ENCODE data around the gene LMF1. TPM values are rescaled to one million over a fixed set of nuclear protein-coding genes. Genes with fewer than 3 reads are reported as not detected.

Gene LMF1
- total RNA-seq, 4 donors from 2014 or later, result 21.8 to 47.9 (median 36.0) TPM

DNA sequence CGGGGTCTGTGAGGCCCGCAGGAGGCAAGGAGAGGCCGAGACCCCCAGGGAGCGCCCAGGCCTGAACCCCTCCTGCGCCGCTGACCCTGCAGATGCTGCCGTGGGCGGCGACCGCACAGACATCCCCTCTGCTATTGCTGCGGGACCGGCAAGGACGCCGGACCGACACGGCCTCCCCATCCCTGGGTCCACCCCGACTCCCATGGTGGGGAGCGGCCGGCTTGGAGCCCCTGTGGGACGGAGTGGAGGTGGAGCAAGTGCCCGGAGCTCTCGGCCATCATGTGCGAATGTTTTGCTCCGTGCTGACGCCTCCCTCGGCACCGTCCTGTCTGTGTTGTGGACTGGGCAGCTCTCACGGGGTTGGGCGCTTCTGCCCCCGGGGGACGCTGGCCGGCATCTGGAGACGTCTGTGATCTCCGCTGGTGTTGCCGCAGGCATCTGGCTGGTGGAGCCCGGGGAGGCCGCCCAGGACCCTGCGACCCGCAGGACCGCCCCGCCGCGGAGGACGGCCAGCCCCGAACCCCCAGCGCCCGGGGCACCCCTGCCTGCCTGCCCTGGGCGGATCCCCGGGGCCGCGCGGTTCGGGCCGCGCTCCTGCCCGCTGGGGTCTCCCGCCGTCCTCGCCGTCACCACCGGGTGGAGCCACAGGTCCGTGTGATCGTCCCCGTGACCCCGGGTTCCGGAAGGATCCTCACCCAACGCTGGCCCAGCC lies 157.4 kb downstream of the LMF1 start:
- Histone ChIP-seq H3K27me3 (peaks cover 0 to 30% of the 10 kb centered on the region in 2 donors), H3K4me1 (peaks cover 0 to 4% of the 10 kb centered on the region in 2 donors), H3K27ac (no peak overlapping the region), H3K36me3 (no peaks in the 10 kb centered on the region), H3K4me3 (no peak overlapping the region), H3K9me3 (no peaks in the 10 kb centered on the region)
- no peak for TF ChIP-seq POLR2A (IDR thresholded peaks at IDR 0.05)
- TF ChIP-seq, protein P1, sequence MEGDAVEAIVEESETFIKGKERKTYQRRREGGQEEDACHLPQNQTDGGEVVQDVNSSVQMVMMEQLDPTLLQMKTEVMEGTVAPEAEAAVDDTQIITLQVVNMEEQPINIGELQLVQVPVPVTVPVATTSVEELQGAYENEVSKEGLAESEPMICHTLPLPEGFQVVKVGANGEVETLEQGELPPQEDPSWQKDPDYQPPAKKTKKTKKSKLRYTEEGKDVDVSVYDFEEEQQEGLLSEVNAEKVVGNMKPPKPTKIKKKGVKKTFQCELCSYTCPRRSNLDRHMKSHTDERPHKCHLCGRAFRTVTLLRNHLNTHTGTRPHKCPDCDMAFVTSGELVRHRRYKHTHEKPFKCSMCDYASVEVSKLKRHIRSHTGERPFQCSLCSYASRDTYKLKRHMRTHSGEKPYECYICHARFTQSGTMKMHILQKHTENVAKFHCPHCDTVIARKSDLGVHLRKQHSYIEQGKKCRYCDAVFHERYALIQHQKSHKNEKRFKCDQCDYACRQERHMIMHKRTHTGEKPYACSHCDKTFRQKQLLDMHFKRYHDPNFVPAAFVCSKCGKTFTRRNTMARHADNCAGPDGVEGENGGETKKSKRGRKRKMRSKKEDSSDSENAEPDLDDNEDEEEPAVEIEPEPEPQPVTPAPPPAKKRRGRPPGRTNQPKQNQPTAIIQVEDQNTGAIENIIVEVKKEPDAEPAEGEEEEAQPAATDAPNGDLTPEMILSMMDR (IDR thresholded peaks at IDR 0.05), result peak in 3 of 4 experiments; percentile 12 to 65 (median 52)
- intact Hi-C loops (cut with DNase I; ENCODE audit: low total_unique reads), result no loop called here
- no peak for DNase-seq

DNA sequence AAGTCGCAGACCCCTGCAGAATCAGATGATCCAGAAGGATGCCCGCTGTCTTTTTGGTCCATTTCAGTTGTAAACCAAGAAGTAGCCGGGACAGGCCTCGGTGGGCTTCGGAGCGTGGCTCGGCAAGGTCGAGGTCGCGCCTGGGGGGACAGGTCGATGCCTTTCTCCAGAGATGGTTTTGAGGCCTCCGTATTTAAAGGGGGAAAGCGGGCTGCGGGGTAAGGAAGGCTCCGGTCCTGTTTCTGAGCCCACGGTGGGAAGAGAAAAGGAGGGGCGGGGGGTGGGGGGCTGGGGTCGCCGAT lies 162.7 kb downstream of the LMF1 start:
- H3K4me1 ChIP-seq, result no peaks in the 10 kb centered on the region
- intact Hi-C loops (cut with DNase I; ENCODE audit: low total_unique reads), result no loop called here
- peak overlapping the region; percentile 18 to 91 for H3K27ac ChIP-seq
- no peaks in the 10 kb centered on the region for H3K9me3 ChIP-seq
- H3K4me3 ChIP-seq, result peak overlapping the region; percentile 64 to 72
- H3K27me3 ChIP-seq, result peaks cover 0 to 2% of the 10 kb centered on the region in 2 donors
- TF ChIP-seq POLR2A (IDR thresholded peaks at IDR 0.05), result no peak
- no peak for DNase-seq
- H3K36me3 ChIP-seq, result no peaks in the 10 kb centered on the region

DNA sequence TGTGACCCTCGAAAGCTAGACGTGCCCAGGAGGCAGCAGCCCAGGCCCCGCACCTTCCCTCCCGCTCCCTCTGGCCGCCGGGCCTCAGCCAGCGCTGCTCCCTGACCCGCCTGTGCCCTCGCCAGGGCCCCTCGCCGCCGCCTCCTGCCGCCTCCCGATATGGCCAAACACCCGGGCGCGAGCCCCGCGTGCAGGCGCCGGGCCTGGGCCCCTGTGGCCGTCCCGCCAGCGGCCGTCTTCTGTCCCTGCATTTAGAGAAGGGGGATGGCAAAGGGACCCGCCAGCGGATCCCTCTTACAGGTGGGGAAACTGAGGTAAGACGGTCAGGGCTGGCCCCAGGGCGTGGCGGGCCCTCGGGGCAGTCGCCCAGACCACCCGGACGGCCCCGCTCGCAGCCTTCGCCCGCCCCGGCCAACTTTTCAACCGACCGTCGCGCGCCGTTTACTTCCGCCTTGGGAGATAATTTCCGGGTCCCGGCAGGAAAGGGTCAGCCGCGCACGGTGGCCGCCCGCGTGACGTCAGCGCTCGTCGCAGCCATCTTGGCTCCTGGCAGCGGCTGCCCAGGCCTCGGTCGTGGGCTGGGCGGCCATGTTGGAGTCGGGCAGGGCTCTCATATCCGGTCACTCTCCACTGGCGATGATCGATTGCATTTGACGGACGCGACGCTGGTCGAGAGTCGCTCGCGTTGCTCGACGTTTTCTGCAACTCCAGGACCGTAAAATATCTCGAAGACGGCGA lies 163.3 kb downstream of the LMF1 start:
- peak overlapping the region; percentile 64 to 72 for H3K4me3 ChIP-seq
- no peaks in the 10 kb centered on the region for H3K36me3 ChIP-seq
- intact Hi-C loops (cut with DNase I; ENCODE audit: low total_unique reads), result no loop called here

DNA sequence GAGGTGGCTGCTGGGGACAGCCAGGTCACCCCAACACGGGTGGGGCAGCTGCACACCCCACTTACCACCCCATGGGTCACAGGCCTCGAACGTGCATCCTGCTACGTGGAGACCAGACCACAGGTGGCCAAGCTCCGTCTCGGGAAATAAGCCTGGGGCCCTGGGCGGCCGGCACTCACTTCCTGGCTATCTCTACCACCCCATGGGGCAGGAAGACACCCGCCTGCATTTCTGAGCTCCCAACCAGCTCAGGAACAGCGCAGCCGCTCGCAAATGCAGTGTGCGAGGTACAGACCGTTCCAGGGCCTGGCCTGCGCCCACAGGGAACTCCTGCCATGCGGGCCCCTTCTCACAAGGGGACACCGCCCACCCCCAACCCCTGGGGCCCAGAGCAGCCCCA lies 165.3 kb downstream of the LMF1 start:
- no peaks in the 10 kb centered on the region for H3K4me1 ChIP-seq
- intact Hi-C loops (cut with DNase I; ENCODE audit: low total_unique reads), result no loop called here
- DNase-seq, result no peak
- no peaks in the 10 kb centered on the region for H3K9me3 ChIP-seq
- no peak overlapping the region for H3K4me3 ChIP-seq
- H3K27ac ChIP-seq, result no peak overlapping the region
- TF ChIP-seq, protein P1 (IDR thresholded peaks at IDR 0.05), result no peak
- H3K27me3 ChIP-seq, result peaks cover 7 to 14% of the 10 kb centered on the region in 2 donors
- no peaks in the 10 kb centered on the region for H3K36me3 ChIP-seq

More for the DNA sequence above, 163.3 kb downstream of the LMF1 start:
- no peaks in the 10 kb centered on the region for H3K9me3 ChIP-seq
- H3K27ac ChIP-seq, result peak overlapping the region; percentile 76 to 91
- no peaks in the 10 kb centered on the region for H3K4me1 ChIP-seq
- DNase-seq, result peak; percentile 89 to 91
- H3K27me3 ChIP-seq, result no peaks in the 10 kb centered on the region
- peak; percentile 13 to 63 for TF ChIP-seq POLR2A (IDR thresholded peaks at IDR 0.05)
- TF ChIP-seq, protein P1 (IDR thresholded peaks at IDR 0.05), result peak in 1 of 4 experiments; percentile 14

DNA sequence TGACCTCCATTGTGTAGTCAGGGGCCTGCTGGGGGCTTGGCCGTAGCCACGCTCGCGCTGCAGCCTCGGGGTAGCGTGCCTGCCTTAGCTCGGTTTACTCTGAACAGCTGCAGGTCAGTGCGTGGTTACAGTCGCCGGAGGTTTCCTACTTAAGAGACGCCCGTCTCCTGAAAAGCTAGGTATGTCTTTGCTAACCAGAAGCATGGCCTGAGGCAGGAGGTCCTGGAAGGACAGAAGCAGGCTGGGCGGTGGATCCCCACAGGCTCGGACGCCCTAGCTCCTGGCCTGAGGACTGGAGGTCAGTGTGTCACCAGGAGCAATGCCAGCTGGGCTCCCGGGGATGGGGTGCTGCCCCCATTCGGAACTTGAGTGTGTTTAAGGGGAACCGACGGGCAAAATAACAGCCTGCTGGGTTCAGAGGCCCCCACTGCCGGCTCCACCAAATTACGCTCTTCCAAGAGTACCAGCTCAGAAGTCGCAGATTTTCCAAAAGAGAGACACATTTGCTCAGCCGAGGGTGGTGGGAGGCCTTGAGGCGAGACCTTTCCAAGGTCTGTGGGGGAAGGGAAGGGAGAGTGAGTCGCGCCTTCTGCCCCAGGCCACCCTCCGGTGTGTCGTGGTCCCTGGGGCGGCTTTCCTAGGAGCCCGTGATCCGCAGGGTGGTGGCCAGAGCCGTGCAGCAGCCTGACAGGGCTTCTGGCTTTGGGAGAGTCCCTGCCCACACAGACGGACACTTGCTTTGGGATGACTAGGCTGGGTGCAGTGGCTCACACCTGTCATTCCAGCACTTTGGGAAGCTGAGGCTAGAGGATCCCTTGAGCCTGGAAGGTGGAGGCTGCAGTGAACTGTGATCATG lies 166.4 kb downstream of the LMF1 start:
- Histone ChIP-seq H3K36me3 (no peaks in the 10 kb centered on the region), H3K4me3 (no peak overlapping the region), H3K27me3 (peaks cover 11 to 22% of the 10 kb centered on the region in 2 donors), H3K27ac (no peak overlapping the region), H3K4me1 (no peaks in the 10 kb centered on the region), H3K9me3 (no peaks in the 10 kb centered on the region)
- TF ChIP-seq, protein P1 (IDR thresholded peaks at IDR 0.05), result no peak
- no peak for TF ChIP-seq POLR2A (IDR thresholded peaks at IDR 0.05)
- intact Hi-C loops (cut with DNase I; ENCODE audit: low total_unique reads), result no loop called here
- no peak for DNase-seq
